OCI-M2 (cell line): Measurements from ENCODE around the gene ATAD3C.
"Not testable (repeated sequence)": the region's sequence is repeated elsewhere in the genome, so short reads cannot be mapped to it uniquely, and the experiment has no call there.

Experiments used
- DNase-seq: peaks from one replicate; lab custom pipeline; 2025; ENCODE audit not compliant: unreplicated experiment; lab: John Stamatoyannopoulos, UW

ATAD3C gene

GRCh38 chr1:1449099-1449739 is at the start of gene ATAD3C:
TSS of gene ATAD3C (plus strand) at chr1:1449689. CDS start at chr1:1450684, 995 bp downstream.
- DNase-seq, result no peak

- DNase-seq, result no peak
These were observed 49.5 kb upstream of the ATAD3C start for GRCh38 chr1:1399872-1400575.

GRCh38 chr1:1400576-1401456 is 48.7 kb upstream of the ATAD3C start:
- DNase-seq, result no peak

GRCh38 chr1:1401457-1402010 is 48.0 kb upstream of the ATAD3C start:
- DNase-seq, result no peak

- no peak for DNase-seq
These were observed 47.2 kb upstream of the ATAD3C start for GRCh38 chr1:1402072-1402900.

- not testable (repeated sequence) for DNase-seq
These were observed 46.5 kb upstream of the ATAD3C start for GRCh38 chr1:1402901-1403392.

- DNase-seq, result no peak
These were observed 45.8 kb upstream of the ATAD3C start for GRCh38 chr1:1403653-1404052.

GRCh38 chr1:1406101-1406820 is 43.2 kb upstream of the ATAD3C start:
- DNase-seq, result no peak

GRCh38 chr1:1406821-1407635 is 42.5 kb upstream of the ATAD3C start, which contains the start of gene MRPL20:
TSS of gene MRPL20 (minus strand) at chr1:1407293. CDS start at chr1:1407217, 76 bp downstream.
- DNase-seq, result peak; percentile 13

GRCh38 chr1:1407636-1408318 is 41.7 kb upstream of the ATAD3C start:
- DNase-seq, result no peak

GRCh38 chr1:1410238-1410637 is 39.3 kb upstream of the ATAD3C start:
- not testable (repeated sequence) for DNase-seq

GRCh38 chr1:1411626-1412025 is 37.9 kb upstream of the ATAD3C start:
- no peak for DNase-seq

- not testable (repeated sequence) for DNase-seq
These were observed 37.1 kb upstream of the ATAD3C start for GRCh38 chr1:1412311-1412902.

GRCh38 chr1:1415751-1416150 is 33.7 kb upstream of the ATAD3C start:
- DNase-seq, result no peak

- not testable (repeated sequence) for DNase-seq
These were observed 32.1 kb upstream of the ATAD3C start for GRCh38 chr1:1417396-1417795.

- not testable (repeated sequence) for DNase-seq
These were observed 31.5 kb upstream of the ATAD3C start for GRCh38 chr1:1417825-1418463.
